Prostate gland (tissue), 2 donors: Measurements from ENCODE around the gene ZBED6.

Source experiments
- CTCF ChIP-seq, 4 experiments: fragments of 200-600 bp in 2 of 4; fragments of 450-650 bp in 2 of 4; sonication (generic) in 2 of 4; IDR thresholded peaks; 1 replicate in 3 of 4; 2 replicates in 1 of 4; pipeline ENCODE4 v1.5.1; 2016 to 2019; ENCODE audit warnings: antibody characterized with exemption in 4 of 4, mild to moderate bottlenecking in 2 of 4, moderate library complexity in 2 of 4
- POLR2A ChIP-seq: fragments of 450-650 bp; IDR thresholded peaks from one replicate; pipeline ENCODE4 v1.6.1; 2016; ENCODE audit warnings: antibody characterized with exemption, mild to moderate bottlenecking

- TF ChIP-seq CTCF (IDR thresholded peaks at IDR 0.05) (no peak), POLR2A (no peak)
Observed at GRCh38 chr1:203781962-203782361, 13.5 kb upstream of the ZBED6 start.
